Activated naive CD4-positive, alpha-beta T cell treated with anti-CD3 and anti-CD28 coated beads, Interleukin-2, amount 50 U/mL, for 16 hours (primary cell): ENCODE data around the gene DUS2.
"Not testable (repeated sequence)": the region's sequence is repeated elsewhere in the genome, so short reads cannot be mapped to it uniquely, and the experiment has no call there.

Experiments
- DNase-seq: peaks from one replicate; pipeline ENCODE4 v3.0.0-alpha.2; 2020

DUS2 gene

GRCh38 chr16:67998779-67999688 lies 24.1 kb upstream of the DUS2 start, which contains the start of gene DPEP2:
TSS of gene DPEP2 (minus strand) at chr16:67999484. CDS start at chr16:67993212, 6,272 bp downstream.
- peak; percentile 36 for DNase-seq

DNA sequence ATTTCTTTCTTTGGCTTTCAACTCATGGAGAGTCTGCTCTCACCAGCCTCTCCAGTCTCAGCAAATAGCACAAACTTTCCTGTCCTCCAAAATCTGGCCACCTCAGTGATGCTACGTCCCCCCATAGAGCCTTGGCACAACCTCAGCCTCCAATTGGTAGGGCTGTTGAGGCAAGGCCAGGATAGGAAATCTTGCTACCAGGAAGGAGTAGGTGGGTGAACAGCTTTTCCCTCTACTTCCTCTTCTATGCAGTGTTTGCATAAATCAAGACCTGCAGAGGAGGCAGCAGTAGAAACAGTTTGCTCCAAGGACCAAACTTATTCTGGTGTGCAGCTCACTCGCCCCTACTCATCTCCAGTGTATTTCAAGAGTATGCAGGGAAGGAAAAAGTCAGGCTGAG lies 23.1 kb upstream of the DUS2 start:
- DNase-seq = no peak

DNA sequence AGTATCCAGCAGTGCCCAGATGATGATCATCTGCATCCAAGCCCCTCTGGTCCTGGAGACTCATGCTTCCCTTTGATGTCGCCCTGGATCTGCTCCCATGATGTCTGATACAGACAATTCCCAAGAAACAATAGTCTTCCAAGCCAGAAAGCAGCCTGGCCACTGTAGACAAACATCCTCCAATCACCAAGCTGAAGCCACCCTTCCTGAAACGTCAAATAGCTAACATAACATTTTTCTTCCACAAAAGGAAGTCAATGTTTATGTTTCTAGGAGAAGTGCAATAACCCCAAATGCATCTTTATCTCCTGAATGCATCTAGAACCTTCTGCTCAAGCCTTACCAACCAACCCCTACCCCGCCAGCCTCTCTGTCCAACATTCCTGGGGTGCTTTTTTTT lies 22.6 kb upstream of the DUS2 start:
- no peak for DNase-seq

DNA sequence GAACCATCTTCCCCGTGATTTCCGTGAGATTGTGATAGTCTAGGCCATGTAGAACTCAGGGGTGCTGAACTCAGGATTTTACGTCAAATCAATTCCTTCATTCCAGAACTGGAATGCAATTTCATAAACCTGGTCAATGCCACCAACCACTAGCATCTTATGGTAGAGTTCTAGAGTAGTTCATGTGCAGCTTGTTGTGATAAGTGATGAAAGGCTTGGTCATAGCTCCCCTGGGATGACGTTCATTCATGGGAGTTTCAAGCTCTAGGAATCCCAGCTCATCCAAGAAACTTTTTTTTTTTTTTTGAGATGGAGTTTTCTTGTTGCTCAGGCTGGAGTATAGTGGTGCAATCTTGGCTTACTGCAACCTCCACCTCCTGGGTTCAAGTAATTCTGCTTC lies 20.1 kb upstream of the DUS2 start:
- no peak for DNase-seq

- no peak for DNase-seq
These were observed 17.9 kb upstream of the DUS2 start for GRCh38 chr16:68005211-68005610.

GRCh38 chr16:68005786-68006286 lies 17.2 kb upstream of the DUS2 start:
- DNase-seq = no peak

GRCh38 chr16:68009157-68009735 lies 13.8 kb upstream of the DUS2 start:
- DNase-seq = no peak

DNA sequence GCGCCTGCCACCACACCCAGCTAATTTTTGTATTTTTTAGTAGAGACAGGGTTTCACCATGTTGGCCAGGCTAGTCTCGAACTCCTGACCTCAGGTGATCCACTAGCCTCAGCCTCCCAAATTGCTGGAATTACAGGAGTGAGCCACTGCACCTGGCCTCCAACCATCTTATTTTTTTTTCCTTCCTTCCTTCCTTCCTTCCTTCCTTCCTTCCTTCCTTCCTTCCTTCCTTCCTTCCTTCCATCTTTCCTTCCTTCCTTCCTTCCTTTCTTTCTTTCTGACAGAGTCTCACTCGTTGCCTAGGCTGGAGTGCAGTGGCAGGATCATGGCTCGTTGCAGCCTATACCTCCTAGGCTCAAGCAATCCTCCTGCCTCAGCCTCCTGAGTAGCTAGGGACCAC lies 13.2 kb upstream of the DUS2 start:
- not testable (repeated sequence) for DNase-seq

- DNase-seq = no peak
These were observed 9.6 kb upstream of the DUS2 start for GRCh38 chr16:68013440-68013839.

DNA sequence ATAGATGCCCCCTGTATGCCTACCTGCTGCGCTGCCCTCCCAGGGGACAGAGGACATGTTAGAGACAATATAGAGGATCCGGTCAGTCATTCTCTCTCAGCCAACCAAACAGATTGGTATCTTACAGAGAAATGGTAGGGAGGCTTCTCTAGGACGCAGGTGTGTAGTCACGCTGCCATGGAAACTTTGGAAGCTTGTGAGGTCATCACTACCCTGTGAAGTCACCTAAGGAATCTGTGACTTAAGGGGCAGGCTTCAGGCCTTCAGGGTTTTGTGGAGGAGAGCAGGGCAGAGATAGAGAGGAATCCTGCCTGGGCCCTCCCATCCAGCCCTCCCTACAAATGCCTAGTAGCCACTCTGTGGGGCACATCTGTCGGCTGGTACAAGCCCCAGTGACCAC lies 7.4 kb upstream of the DUS2 start, which contains the start of gene DPEP2NB:
Gene DPEP2NB, minus strand, starts transcription at position 231 of the 400 bp plus-strand sequence. Its CDS starts 141 bp downstream, at position 90.
- no peak for DNase-seq

GRCh38 chr16:68019167-68019680 lies 3.9 kb upstream of the DUS2 start:
- no peak for DNase-seq

GRCh38 chr16:68021490-68021889 lies 1.6 kb upstream of the DUS2 start:
- DNase-seq = no peak

DNA sequence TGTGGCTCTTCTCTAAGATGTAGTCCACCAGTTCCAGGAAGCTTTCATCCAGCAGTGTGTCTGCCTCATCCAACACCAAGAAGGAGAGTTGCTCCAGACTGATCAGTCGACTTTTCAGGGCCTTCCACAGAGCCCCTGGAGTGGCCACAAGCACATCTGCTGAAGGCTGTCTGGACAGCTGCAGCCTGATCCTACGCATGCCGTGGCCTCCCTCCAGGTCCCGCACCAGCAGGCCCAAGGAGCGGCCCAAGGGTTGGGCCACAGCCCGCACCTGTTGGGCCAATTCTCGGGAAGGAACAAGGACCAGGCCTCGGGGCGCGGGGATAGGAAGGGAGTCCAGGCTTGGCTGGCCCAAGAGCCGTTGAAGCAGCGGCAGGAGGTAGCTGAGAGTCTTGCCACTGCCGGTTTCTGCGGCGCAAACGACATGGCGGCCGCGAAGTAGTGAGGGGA lies 781 bp upstream of the DUS2 start:
- no peak for DNase-seq

- no peak for DNase-seq
These were observed 5.9 kb downstream of the DUS2 start for GRCh38 chr16:68028996-68029395.

GRCh38 chr16:68030108-68030507 lies 7.0 kb downstream of the DUS2 start:
- DNase-seq = not testable (repeated sequence)

DNA sequence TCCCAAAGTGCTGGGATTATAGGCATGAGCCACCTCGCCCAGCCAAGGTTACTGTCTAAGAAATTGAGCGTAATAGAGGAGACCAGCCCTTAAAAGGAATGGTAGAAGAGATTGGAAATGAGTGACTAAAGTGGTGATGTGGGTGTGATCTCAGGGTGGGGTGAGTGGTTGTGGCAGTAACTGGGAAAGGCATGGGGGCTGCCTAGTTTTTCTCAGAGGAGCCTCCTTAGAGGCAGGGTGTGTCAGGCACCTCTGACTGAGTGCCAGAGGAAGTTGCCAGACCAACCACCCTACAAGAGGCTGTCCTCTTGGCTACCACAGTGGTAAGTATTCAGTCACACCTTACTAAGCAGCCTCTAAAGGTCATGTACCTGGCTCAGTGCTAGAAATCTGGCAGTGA lies 8.9 kb downstream of the DUS2 start:
- no peak for DNase-seq

- no peak for DNase-seq
These were observed 10.0 kb downstream of the DUS2 start for GRCh38 chr16:68033101-68033500.

GRCh38 chr16:68035227-68035626 lies 12.1 kb downstream of the DUS2 start:
- no peak for DNase-seq

GRCh38 chr16:68037841-68038597 lies 14.9 kb downstream of the DUS2 start:
- DNase-seq = no peak

DNA sequence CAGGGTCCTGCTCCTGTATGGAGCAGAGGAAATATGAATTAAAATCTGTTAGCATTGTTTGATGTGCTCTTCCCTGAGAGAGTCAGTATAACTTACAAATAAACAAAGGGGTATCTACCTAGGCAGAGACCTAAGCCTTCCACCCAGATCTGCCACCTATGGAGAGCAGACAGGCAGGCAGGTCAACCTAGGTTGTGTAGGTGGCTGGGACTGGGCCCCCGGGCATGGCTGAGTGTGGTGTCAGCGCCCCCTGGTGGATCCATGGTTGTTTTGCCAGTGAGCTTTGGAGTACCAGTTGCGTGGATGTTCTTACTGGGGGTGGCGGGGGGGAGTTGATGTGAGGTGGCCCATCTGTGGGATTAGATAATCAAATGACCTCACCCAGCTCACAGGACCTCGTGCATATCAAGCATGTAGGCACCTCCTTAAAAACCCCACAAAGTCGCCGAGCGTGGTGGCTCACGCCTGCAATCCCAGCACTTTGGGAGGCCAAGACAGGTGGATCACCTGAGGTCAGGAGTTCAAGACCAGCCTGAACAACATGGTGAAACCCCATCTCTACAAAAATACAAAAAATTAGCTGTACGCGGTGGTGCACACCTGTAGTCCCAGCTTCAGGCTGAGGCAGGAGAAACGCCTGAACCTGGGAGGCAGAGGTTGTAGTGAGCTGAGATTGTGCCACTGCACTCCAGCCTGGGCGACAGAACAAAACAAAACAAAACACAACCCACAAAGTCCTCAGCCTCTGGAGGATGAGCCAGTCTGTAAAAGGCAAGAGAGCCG lies 17.6 kb downstream of the DUS2 start:
- DNase-seq = peak; percentile 88

GRCh38 chr16:68041783-68042182 lies 18.7 kb downstream of the DUS2 start:
- DNase-seq = no peak

- no peak for DNase-seq
These were observed 23.0 kb downstream of the DUS2 start for GRCh38 chr16:68046106-68046505.
